NCI-H2081 treated with DMSO at 0.1 percent for 48 hours (cell line): ENCODE data around the gene STAG3.
"Not testable (repeated sequence)": the region's sequence is repeated elsewhere in the genome, so short reads cannot be mapped to it uniquely, and the experiment has no call there.

Experiments
- DNase-seq: peaks from one replicate; lab custom pipeline; 2025; lab: John Stamatoyannopoulos, UW

STAG3 gene, protein sequence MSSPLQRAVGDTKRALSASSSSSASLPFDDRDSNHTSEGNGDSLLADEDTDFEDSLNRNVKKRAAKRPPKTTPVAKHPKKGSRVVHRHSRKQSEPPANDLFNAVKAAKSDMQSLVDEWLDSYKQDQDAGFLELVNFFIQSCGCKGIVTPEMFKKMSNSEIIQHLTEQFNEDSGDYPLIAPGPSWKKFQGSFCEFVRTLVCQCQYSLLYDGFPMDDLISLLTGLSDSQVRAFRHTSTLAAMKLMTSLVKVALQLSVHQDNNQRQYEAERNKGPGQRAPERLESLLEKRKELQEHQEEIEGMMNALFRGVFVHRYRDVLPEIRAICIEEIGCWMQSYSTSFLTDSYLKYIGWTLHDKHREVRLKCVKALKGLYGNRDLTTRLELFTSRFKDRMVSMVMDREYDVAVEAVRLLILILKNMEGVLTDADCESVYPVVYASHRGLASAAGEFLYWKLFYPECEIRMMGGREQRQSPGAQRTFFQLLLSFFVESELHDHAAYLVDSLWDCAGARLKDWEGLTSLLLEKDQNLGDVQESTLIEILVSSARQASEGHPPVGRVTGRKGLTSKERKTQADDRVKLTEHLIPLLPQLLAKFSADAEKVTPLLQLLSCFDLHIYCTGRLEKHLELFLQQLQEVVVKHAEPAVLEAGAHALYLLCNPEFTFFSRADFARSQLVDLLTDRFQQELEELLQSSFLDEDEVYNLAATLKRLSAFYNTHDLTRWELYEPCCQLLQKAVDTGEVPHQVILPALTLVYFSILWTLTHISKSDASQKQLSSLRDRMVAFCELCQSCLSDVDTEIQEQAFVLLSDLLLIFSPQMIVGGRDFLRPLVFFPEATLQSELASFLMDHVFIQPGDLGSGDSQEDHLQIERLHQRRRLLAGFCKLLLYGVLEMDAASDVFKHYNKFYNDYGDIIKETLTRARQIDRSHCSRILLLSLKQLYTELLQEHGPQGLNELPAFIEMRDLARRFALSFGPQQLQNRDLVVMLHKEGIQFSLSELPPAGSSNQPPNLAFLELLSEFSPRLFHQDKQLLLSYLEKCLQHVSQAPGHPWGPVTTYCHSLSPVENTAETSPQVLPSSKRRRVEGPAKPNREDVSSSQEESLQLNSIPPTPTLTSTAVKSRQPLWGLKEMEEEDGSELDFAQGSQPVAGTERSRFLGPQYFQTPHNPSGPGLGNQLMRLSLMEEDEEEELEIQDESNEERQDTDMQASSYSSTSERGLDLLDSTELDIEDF

DNA sequence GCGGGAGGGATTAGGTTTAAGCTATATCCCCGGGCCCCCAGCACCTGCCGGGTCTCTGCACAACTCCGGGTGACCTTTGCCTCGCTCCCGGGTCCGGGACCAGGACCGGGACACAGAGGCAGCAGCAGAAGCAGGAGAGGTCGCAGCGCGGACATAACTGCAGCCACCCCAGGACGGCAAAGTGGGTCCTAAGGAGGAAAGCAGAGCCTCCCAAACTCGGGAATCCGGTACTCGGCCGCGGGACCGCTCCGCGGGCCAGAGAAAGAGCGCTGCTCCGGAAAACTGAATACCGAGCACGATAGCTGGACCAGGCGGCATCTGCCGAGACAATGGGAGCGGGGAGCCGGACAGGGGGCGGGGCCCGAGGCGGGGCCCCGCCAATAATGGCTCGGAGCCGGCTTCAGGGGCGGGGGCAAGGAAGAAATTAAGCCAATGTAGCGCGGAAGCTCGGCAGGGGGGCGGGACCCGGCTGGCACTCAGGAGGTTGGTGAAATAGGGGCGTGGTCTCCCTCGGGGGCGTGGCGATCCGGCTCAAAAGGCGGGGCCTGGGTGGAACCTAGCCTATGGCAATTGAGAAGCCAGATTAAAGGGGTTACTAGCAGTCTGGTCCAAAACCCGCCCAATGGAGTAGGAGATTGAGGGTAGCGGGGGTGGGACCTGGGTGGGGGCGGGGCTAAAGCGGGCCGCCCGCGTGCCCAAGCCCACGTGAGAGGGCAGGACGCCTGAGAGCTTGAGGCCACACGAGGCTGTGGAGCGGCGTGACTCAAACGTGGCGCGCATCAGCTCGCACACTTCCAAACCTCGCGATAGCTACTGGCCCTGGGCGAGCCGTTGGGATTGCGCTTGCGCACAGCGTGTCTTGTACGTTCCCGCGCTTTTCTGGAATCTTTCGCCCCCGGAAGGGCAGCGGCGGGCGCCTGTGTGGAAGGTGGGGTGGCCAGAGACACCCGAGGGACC lies at the start of gene STAG3, which contains the start of gene GPC2:
Gene STAG3, plus strand, starts transcription at position 874 of the 957 bp plus-strand sequence. CDS start 2,639 bp downstream, outside the sequence.
Gene GPC2, minus strand, starts transcription at position 337 of the 957 bp plus-strand sequence. Its CDS starts 182 bp downstream, at position 155.
- DNase-seq, result peak; percentile 87

DNA sequence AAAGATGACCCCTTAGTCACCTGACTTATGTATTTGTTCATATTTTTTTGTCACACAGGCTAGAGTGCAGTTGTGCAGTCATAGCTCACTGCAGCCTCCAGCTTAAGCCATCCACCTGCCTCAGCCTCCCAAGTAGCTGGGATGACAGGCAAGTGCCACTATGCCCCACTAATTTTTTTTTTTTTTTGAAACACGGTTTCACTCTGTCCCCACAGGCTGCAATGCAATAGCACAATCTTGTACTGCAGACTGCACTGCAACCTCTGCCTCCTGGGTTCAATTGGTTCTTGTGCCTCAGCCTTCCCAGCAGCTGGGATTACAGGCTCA lies 49.1 kb upstream of the STAG3 start:
- no peak for DNase-seq

DNA sequence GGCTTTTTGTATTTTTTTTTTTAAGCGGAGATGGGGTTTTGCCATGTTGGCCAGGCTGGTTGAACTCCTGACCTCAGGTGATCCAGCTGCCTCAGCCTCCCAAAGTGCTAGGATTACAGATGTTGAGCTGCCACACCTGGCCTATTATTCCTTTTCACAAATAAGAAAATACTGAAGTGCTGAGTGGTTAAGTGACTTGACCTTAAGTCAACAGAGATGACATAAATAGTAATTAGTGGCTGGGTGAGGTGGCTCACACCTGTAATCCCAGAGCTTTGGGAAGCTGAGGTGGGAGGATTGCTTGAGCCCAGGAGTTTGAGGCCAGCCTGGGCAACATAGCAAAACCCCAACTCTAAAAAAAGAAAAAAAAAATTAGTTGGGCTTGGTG lies 47.5 kb upstream of the STAG3 start:
- not testable (repeated sequence) for DNase-seq

DNA sequence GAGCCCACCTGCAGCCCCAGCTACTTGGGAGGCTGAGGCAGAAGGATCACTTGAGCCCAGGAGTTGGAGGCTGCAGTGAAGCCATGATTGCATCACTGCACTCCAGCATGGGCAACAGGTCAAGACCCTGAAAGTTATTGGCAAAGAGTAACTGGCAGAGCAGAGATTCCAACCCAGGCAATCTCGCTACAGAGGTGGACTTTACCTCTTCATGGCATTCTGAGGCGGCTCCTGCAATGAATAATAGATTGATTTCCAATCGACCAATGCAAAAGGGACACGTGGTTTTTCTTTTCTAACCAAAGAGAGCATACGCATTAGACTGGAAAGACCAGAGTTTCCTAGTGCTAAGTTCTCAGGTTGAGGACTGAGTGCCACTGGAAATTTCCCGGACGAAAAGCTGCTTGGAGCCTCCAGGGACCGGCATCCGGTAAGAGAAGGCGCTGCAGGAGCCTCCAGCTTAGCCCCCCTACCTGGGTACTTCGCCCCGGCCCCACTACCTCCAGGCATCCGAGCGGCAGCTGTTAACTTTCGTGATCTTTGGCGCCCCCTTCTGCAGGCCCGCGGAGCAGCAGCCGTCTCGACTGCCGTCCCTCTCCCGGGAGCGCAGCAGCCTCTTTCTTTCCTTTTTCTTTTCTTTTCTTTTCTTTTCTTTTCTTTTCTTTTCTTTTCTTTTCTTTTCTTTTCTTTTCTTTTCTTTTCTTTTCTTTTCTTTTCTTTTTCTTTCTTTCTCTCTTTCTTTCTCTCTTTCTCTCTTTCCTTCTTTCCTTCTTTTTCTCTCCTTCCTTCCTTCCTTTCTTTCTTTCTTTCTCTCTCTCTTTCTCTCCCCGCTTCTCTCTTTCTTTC lies 46.9 kb upstream of the STAG3 start:
- peak; percentile 55 for DNase-seq

DNA sequence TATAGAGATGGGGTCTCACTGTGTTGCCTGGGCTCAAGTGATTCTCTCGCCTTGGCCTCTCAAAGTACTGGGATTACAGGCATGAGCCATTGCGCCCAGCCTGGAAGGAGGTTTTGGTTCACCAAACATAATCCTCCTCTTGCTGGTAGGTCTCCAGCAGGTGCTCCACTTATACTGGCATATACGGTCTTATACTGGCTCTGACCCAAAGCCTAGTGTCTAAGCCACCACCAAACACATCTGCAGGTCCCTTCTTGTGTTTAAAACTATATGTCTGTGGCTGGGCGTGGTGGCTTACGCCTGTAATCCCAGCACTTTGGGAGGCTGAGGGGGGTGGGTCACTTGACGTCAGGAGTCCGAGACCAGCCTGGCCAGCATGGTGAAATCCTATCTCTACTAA lies 45.6 kb upstream of the STAG3 start:
- no peak for DNase-seq

DNA sequence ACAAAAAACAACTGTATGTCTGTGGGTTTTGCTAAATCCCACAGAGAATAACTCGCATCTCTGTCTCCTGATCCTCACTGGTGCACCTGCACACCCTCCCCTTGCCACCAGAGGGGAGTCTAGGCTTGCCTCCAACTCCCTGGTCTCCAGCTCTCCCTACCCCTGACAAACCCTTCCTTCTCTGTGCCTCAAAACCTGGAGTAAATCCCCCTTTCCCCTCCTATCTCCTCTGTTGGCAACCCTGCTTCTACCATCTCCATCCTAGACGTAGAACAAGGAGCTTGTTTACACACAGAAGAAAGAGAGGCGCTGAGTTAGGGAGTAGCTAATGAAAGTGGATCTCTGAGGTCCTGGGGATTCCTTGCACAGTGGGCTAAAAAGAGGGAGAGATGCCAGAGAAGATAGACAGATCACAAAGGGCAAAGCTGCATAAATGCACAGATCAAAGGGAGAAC lies 45.0 kb upstream of the STAG3 start:
- DNase-seq, result peak; percentile 44

DNA sequence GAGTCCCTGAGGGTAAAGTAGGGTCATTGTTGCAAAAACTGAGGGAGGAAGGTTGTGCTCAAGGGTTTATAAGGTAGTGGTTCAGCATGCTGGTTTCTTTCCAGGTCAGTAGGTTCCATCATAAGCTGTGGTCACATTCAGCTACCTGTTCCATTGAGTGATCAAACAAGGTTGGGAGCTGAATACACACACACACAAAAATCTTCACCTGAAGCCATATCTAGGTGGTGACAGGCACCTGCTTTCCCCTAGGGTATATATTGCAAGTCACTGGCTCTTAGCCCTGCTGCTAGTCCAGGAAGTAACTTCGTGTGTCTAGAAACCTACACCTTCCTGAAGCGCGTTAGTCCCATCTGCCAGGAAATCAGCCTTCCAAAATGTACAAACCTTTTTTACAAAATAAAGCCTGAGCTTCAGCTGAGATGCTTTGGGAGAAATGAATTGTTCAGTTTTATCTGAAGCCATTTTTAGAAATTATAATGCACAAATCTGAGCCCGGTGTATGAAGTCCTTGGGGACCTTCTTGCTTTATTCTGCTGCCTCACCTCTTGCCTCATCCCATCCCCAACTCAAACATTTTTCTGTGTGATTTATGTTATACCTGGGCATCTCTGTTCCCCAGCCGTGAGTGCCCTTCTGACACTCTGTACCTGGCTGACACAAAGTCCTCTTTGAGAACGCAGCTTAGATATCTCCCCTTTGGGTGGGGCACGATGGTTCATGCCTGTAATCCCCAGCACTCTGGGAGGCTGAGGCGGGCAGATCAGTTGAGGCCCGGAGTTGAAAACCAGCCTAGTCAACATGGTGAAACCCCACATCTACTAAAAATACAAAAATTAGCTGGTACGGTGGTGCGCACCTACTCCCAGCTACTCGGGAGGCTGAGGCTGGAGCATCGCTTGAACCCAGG lies 39.6 kb upstream of the STAG3 start:
- no peak for DNase-seq

DNA sequence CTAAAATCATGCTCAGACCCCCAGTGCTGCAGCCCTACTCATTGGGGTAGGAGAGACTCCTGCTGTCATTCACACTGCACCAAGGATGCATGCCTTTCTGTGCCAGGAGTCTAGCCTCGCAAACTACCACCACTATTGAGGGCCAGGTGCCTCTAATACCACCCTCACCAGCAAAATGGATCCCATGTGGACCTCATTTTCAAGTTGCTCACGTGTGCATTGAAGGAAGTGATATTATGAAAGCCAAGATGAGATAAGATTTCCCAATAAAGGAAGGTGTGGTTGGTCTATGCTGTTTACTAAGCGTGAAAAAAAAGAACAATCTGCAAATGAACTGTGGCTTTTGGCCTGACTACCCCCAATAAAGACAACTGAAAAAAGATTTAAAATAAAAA lies 36.2 kb upstream of the STAG3 start:
- no peak for DNase-seq

DNA sequence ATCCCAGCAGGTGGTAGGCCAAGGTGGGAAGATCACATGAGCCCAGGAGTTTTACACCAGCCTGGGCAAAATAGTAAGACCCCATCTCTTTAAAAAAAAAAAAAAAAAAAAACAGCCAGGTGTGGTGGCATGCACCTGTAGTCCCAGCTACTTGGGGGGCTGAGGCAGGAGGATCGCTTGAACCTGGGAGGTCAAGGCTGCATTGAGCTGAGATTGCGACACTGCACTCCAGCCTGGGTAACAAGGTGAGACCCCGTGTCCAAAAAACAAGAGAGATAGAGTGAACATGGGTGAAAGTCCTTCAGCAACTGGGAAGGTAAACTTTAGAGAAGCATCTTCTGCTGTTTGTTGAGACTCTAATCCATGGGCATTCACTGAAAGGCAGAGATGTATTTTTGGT lies 35.3 kb upstream of the STAG3 start:
- DNase-seq, result no peak

DNA sequence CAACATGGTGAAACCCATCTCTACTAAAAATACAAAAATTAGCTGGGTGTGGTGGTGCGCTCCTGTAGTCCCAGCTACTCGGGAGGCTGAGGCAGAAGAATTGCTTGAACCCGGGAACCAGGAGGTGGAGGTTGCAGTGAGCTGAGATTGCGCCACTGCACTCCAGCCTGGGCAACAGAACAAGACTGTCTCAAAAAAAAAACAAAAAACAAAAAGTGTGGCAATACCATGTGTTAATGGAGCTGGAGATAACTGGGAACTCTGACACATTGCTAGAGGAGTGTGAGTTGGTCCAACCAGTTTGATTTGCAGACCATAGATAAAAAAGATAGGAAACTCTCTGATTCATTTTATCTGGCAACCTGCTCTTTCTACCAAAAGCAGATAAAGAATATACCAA lies 31.4 kb upstream of the STAG3 start:
- not testable (repeated sequence) for DNase-seq

DNA sequence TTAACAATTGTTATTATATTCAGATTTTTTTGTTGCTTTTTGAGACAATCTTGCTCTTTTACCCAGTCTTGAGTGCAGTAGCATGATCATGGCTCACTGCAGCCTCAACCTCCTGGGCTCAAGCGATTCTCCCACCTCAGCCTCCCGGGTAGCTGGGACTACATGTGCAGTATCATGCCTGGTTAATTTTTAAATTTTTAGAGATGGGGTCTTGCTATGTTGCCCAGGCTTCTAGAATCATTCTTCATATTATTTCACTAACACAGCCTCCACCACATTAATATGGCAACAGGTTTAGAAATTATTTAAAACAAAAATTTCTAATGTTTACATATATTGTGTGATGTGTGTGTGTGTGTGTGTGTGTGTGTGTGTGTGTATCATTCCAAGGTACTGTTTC lies 30.4 kb upstream of the STAG3 start:
- DNase-seq, result no peak

DNA sequence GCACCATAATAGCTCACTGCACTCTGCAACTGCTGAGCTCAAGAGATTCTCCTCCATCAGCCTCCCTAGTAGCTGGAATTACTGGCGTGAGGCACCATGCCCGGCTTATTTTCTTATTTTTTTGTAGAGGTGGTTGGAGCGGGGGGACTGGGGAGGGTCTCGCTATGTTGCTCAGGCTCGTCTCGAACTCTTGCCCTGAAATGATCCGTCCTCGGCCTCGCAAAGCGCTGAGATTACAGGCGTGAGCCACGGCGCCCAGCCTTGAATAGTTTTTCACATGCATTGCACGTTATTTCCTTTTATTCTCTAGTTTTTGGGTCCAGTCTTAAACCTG lies 29.5 kb upstream of the STAG3 start:
- no peak for DNase-seq

DNA sequence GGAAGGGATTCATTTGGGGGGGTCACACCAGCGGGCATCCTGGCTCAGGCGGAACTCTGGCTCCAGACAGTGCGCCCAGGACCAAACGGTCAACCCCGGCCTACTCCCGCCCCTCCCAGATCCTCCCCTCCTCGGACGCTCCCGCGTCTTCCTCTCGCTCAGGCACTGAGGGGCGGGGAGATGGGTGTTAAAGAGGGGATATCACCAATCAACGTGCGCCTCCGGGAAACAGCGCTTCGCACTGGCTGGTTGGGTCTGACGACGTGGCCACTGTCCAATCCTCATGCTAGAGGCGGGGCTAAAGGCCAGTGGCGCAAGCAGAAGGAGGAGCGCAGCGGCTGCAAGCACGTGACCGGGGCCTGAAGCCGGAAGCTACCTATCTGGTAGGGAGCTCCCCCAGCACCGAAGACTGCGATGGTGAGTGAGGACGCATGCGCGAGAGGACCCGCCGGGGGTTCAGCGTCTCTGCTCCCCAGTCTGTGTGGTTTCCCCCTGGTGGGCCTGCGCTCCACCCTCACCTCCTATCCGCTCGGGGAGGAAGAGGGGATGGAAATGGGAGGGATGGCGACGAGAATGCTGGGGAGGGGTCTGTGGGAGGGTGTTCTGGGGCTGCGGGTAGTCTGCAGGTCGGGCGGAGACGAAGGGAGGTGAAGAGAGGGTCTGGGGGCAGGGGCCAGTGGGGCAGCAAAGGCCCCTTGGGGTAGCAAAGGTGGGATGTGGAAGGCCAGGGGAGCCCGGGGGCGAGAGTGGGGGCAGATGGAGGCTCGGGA lies 29.0 kb upstream of the STAG3 start, which contains the start of gene LAMTOR4:
Gene LAMTOR4, plus strand, starts transcription at position 360 of the 770 bp plus-strand sequence. Its CDS starts 55 bp downstream, at position 415.
- DNase-seq, result peak; percentile 99

DNA sequence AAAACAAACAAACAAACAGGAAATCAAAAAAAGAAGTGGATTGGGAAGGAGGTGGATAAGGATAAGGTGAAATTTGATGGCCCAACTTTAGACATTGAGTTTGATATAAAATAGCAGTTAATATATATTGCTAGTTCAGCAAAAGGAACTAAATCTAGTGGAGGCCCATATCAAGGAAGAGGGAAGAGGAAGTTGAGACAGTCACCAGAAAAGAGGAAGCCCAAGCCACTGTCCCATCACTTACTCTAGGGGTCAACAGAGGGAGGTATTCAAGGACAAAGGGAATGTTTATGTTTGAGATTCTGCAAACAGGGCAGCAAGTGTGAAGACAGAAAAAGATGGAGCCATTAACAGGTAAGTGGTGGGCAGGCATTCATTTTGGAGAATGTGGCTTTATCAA lies 25.3 kb upstream of the STAG3 start:
- no peak for DNase-seq

DNA sequence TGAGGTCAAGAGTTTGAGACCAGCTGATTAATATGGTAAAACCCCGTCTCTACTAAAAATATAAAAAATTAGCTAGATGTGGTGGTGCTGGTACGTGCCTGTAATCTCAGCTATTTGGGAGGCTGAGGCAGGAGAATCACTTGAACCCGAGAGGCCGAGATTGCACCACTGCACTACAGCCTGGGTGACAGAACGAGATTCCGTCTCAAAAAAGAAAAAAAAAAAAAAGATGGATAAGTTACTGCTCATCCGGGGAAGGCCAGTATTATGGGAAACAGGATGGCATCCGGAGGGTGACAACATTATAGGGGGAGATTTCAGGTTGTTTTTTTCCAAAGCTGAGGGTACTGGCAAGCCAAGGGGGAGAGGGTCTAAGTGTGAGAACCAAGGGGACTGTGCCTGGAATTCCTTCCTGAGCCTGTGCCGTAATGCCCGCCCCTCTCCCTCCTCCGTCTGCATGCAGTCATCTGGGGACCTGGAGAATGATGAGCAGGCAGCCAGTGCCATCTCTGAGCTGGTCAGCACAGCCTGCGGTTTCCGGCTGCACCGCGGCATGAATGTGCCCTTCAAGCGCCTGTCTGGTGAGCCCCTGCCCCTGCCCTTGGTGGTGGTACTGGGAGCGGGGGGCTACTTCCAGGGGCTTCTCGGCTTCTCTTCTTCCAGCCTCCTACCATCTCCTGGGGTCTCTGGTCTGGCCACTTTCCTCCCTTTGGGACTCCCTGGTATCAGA lies 24.6 kb upstream of the STAG3 start:
- no peak for DNase-seq

DNA sequence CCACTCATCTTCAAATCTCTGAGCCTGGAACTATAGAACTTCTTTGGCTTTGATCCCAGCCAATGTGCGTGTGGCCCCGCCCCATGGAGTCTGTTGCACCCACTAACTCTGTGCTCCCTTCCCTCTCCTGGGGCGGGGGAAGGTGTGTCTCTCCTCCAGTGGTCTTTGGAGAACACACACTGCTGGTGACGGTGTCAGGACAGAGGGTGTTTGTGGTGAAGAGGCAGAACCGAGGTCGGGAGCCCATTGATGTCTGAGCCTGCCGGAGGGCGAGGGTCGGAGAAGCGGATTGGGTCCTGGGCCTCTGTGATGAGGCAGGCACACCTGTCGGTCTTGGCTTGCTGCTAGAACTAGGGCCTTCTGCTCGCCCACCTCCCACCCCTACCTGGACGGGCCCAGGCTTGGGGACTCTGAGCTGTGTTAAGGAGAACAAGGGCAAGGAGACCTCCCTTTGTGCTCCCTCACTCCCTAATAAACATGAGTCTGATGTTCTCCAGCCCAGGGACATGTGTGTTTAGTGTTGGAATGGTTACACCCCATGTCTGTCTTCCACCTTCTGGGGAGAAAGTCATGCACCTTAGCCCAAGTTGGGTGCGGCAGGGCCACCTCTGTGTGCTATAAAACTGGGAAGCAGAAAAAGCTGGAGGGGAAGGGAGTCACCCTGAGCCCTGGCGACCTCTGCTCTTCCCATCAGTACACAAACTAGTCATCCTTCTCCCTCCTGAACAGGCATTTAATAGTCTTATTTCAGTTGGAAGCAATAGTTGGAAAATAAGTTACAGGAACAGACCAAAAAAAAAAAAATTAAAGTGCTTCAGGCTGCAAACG lies 23.8 kb upstream of the STAG3 start:
- DNase-seq, result no peak
